HEK293 (cell line): ENCODE results near the gene THBS1.

Source experiments
- CTCF ChIA-PET: fragments of 350-600 bp; formaldehyde crosslinking; extraction: SDS; loops from one replicate; lab custom pipeline; 2021; ENCODE audit warnings: antibody characterized with exemption; lab: Yijun Ruan, JAX
- POLR2A ChIA-PET: fragments of 300-600 bp; formaldehyde crosslinking; extraction: SDS; loops from one replicate; lab custom pipeline; 2020; ENCODE audit warnings: antibody characterized with exemption, inconsistent platforms; lab: Yijun Ruan, JAX
- H3K27ac ChIP-seq: fragments of 200-500 bp; sonication (Bioruptor generic); 2 replicates; pipeline ENCODE4 v1.5.1; 2014; ENCODE audit warnings: low read depth, low read length, control low read depth, inconsistent platforms; ENCODE audit errors: extremely low read depth
- H3K36me3 ChIP-seq, 2 experiments: fragments of 200-500 bp in 1 of 2; sonication (Bioruptor generic) in 1 of 2; 1 replicate in 1 of 2; 2 replicates in 1 of 2; pipeline ENCODE4 v1.5.1; 2014 to 2017; ENCODE audit warnings: inconsistent platforms in 2 of 2, low read length in 2 of 2; ENCODE audit not compliant: control insufficient read depth in 2 of 2, insufficient read depth in 1 of 2
- H3K4me1 ChIP-seq: fragments of 200-500 bp; sonication (Bioruptor generic); 2 replicates; pipeline ENCODE4 v1.5.1; 2014; ENCODE audit warnings: mild to moderate bottlenecking, low read length, inconsistent platforms; ENCODE audit not compliant: control insufficient read depth, insufficient read depth
- H3K4me3 ChIP-seq: 2 replicates; pipeline ENCODE4 v1.5.1; 2011; ENCODE audit warnings: low read depth, mild to moderate bottlenecking, control low read depth, low read length, moderate library complexity
- H3K9me3 ChIP-seq: fragments of 200-500 bp; sonication (Bioruptor generic); 2 replicates; pipeline ENCODE4 v1.5.1; 2014; ENCODE audit warnings: low read depth, low read length, inconsistent platforms; ENCODE audit not compliant: control insufficient read depth, insufficient read depth
- BCL11A ChIP-seq: fragments of 450-650 bp; formaldehyde crosslinking; IDR thresholded peaks from 2 replicates; pipeline ENCODE4 v1.5.1; 2016; ENCODE audit warnings: low read depth, missing biosample characterization, missing genetic modification characterization
- HIC1 ChIP-seq: fragments of 450-650 bp; formaldehyde crosslinking; IDR thresholded peaks from 2 replicates; pipeline ENCODE4 v1.5.1; 2016; ENCODE audit warnings: missing biosample characterization, missing genetic modification characterization
- HOXA7 ChIP-seq: sonication (generic); formaldehyde crosslinking; IDR thresholded peaks from 2 replicates; pipeline ENCODE4 v1.8.1; 2022; ENCODE audit warnings: missing genetic modification reagents, borderline replicate concordance
- KLF10 ChIP-seq: fragments of 450-650 bp; IDR thresholded peaks from 2 replicates; pipeline ENCODE4 v1.5.1; 2018; ENCODE audit warnings: missing biosample characterization, mild to moderate bottlenecking, missing genetic modification characterization
- KLF17 ChIP-seq: fragments of 450-650 bp; formaldehyde crosslinking; IDR thresholded peaks from 2 replicates; pipeline ENCODE4 v1.5.1; 2016; ENCODE audit warnings: missing biosample characterization, missing genetic modification characterization
- KLF9 ChIP-seq: fragments of 450-650 bp; formaldehyde crosslinking; IDR thresholded peaks from 2 replicates; pipeline ENCODE4 v1.5.1; 2016; ENCODE audit warnings: missing biosample characterization, missing genetic modification characterization, low read depth
- MZF1 ChIP-seq: fragments of 450-650 bp; formaldehyde crosslinking; IDR thresholded peaks from 2 replicates; pipeline ENCODE4 v1.5.1; 2017; ENCODE audit warnings: missing biosample characterization, missing genetic modification characterization, borderline replicate concordance
- PRDM4 ChIP-seq: fragments of 450-650 bp; formaldehyde crosslinking; IDR thresholded peaks from 2 replicates; pipeline ENCODE4 v1.5.1; 2017; ENCODE audit warnings: missing biosample characterization, missing genetic modification characterization
- RBAK ChIP-seq: fragments of 450-650 bp; formaldehyde crosslinking; IDR thresholded peaks from 2 replicates; pipeline ENCODE4 v1.5.1; 2016; ENCODE audit warnings: missing biosample characterization, missing genetic modification characterization
- SCRT1 ChIP-seq: fragments of 450-650 bp; formaldehyde crosslinking; IDR thresholded peaks from 2 replicates; pipeline ENCODE4 v1.5.1; 2016; ENCODE audit warnings: missing biosample characterization, missing genetic modification characterization, borderline replicate concordance
- SP3 ChIP-seq: fragments of 450-650 bp; formaldehyde crosslinking; IDR thresholded peaks from 2 replicates; pipeline ENCODE4 v1.5.1; 2016; ENCODE audit warnings: missing biosample characterization, missing genetic modification characterization
- ZEB2 ChIP-seq: fragments of 450-650 bp; formaldehyde crosslinking; IDR thresholded peaks from 2 replicates; pipeline ENCODE4 v1.5.1; 2016; ENCODE audit warnings: missing biosample characterization, missing genetic modification characterization
- ZNF133 ChIP-seq: fragments of 450-650 bp; formaldehyde crosslinking; IDR thresholded peaks from 2 replicates; pipeline ENCODE4 v1.5.1; 2016; ENCODE audit warnings: missing biosample characterization, missing genetic modification characterization
- ZNF211 ChIP-seq: fragments of 450-650 bp; formaldehyde crosslinking; IDR thresholded peaks from 2 replicates; pipeline ENCODE4 v1.5.1; 2016; ENCODE audit warnings: low read depth, missing biosample characterization, missing genetic modification characterization
- ZNF239 ChIP-seq: fragments of 450-650 bp; formaldehyde crosslinking; IDR thresholded peaks from 2 replicates; pipeline ENCODE4 v1.5.1; 2016; ENCODE audit warnings: missing biosample characterization, missing genetic modification characterization
- ZNF449 ChIP-seq: fragments of 450-650 bp; formaldehyde crosslinking; IDR thresholded peaks from 2 replicates; pipeline ENCODE4 v1.5.1; 2017; ENCODE audit warnings: missing biosample characterization, mild to moderate bottlenecking, missing genetic modification characterization, moderate library complexity
- ZNF501 ChIP-seq: fragments of 450-650 bp; formaldehyde crosslinking; IDR thresholded peaks from 2 replicates; pipeline ENCODE4 v1.5.1; 2016; ENCODE audit warnings: missing biosample characterization, missing genetic modification characterization
- ZNF514 ChIP-seq: fragments of 450-650 bp; formaldehyde crosslinking; IDR thresholded peaks from 2 replicates; pipeline ENCODE4 v1.5.1; 2016; ENCODE audit warnings: missing biosample characterization, missing genetic modification characterization
- ZNF518A ChIP-seq: fragments of 450-650 bp; formaldehyde crosslinking; conservative IDR thresholded peaks from 2 replicates; pipeline ENCODE4 v1.5.1; 2016; ENCODE audit warnings: low read depth, missing biosample characterization, missing genetic modification characterization
- ZNF521 ChIP-seq: fragments of 450-650 bp; formaldehyde crosslinking; IDR thresholded peaks from 2 replicates; pipeline ENCODE4 v1.5.1; 2017; ENCODE audit warnings: missing biosample characterization, mild to moderate bottlenecking, missing genetic modification characterization
- ZNF626 ChIP-seq: fragments of 450-650 bp; sonication (Bioruptor Pico); formaldehyde crosslinking; IDR thresholded peaks from 2 replicates; pipeline ENCODE4 v1.5.1; 2018; ENCODE audit warnings: missing biosample characterization, missing genetic modification characterization, inconsistent platforms
- ZNF639 ChIP-seq: fragments of 450-650 bp; formaldehyde crosslinking; IDR thresholded peaks from 2 replicates; pipeline ENCODE4 v1.5.1; 2016; ENCODE audit warnings: missing biosample characterization, missing genetic modification characterization
- ZSCAN16 ChIP-seq: fragments of 450-650 bp; formaldehyde crosslinking; IDR thresholded peaks from 2 replicates; pipeline ENCODE4 v1.5.1; 2016; ENCODE audit warnings: missing biosample characterization, missing genetic modification characterization

Gene THBS1

GRCh38 chr15:39565851-39566250 lies 15.0 kb upstream of the THBS1 start:
- no peak for TF ChIP-seq ZEB2 (tag by site-specific recombination)
- TF ChIP-seq ZNF518A (tag by site-specific recombination): no peak
- TF ChIP-seq MZF1 (tag by site-specific recombination): no peak
- TF ChIP-seq RBAK: no peak
- TF ChIP-seq SP3 (tag by site-specific recombination): no peak
- no peak for TF ChIP-seq KLF9 (tag by site-specific recombination)
- TF ChIP-seq SCRT1 (tag by site-specific recombination): no peak
- TF ChIP-seq ZNF133 (tag by site-specific recombination): no peak
- TF ChIP-seq ZNF626: no peak
- no peak for TF ChIP-seq ZNF449 (tag by site-specific recombination)
- no peak for TF ChIP-seq HIC1
- TF ChIP-seq ZNF521: no peak
- H3K36me3 ChIP-seq: no peaks in the 10 kb centered on the region
- no peaks in the 10 kb centered on the region for H3K9me3 ChIP-seq
- CTCF ChIA-PET: no interaction called here
- no peak overlapping the region for H3K4me3 ChIP-seq
- no peaks in the 10 kb centered on the region for H3K4me1 ChIP-seq
- no peak overlapping the region for H3K27ac ChIP-seq
- POLR2A ChIA-PET: no interaction called here

GRCh38 chr15:39573287-39573686 lies 7.6 kb upstream of the THBS1 start:
- Histone ChIP-seq H3K4me1 (no peaks in the 10 kb centered on the region), H3K36me3 (no peaks in the 10 kb centered on the region), H3K27ac (no peak overlapping the region), H3K4me3 (no peak overlapping the region), H3K9me3 (no peaks in the 10 kb centered on the region)
- CTCF ChIA-PET: interaction anchor here (0.5 to 0.7 kb wide), 2 partner anchors 9 to 247 kb away, joined by 4 to 6 read pairs; no protein-coding TSS in a partner anchor
- POLR2A ChIA-PET: no interaction called here
- no peak for TF ChIP-seq ZNF514 (tag by site-specific recombination)
- TF ChIP-seq ZNF639 (tag by site-specific recombination): no peak
- no peak for TF ChIP-seq HOXA7 (CRISPR knock-in tag)
- TF ChIP-seq ZNF501 (tag by site-specific recombination): no peak
- TF ChIP-seq ZSCAN16 (tag by site-specific recombination): no peak
- no peak for TF ChIP-seq KLF17 (tag by site-specific recombination)
- TF ChIP-seq ZNF239 (tag by site-specific recombination): no peak
- TF ChIP-seq BCL11A (tag by site-specific recombination): no peak
- TF ChIP-seq ZNF211: no peak
- TF ChIP-seq KLF10 (tag by site-specific recombination): no peak
- TF ChIP-seq PRDM4: no peak
